Uterus (tissue), 2 donors: ENCODE measurements around the gene CRYZL1.

Experiments
- CTCF ChIP-seq, 4 experiments: fragments of 200-600 bp in 2 of 4; fragments of 450-650 bp in 2 of 4; sonication (generic) in 2 of 4; IDR thresholded peaks; one replicate each; pipeline ENCODE4 v1.5.1; 2016 to 2019; ENCODE audit warnings: antibody characterized with exemption in 4 of 4, mild to moderate bottlenecking in 2 of 4, moderate library complexity in 1 of 4
- POLR2A ChIP-seq, 2 donors: fragments of 450-650 bp; IDR thresholded peaks; one replicate each; pipeline ENCODE4 v1.6.1; 2016; ENCODE audit warnings: antibody characterized with exemption in 2 of 2, mild to moderate bottlenecking in 1 of 2, moderate library complexity in 1 of 2

DNA sequence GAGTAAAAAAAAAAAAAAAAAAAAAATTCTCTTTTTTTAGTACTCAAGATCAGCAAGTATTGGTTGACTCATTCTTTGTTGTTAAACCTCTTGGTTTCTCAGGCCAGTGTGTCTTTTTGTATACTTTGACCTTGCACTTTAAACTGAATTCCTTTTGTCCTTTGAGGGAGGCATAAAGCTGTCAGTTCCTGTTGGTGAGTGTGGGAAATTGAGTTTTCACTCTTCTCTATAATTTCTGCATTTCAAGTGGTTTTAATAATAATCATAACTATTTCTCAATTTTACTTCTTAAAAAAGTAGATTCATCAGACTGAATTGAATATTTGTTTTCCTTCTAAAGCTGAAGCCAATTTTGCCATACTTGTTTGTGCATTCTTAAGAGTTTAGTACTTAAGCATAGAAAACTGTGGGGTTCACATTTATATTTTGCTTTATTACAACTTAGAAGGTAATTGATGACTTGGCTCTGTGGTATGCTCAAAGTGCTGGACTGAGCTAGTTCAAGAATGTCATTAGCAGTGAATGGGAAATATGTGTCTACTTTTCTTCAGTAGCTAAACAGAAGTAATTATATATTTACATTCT is 44.2 kb upstream of the CRYZL1 start:
- TF ChIP-seq CTCF (IDR thresholded peaks at IDR 0.05) (no peak), POLR2A (IDR thresholded peaks at IDR 0.05) (no peak)
